Suprapubic skin (tissue), 3 donors: ENCODE results near the gene FRAT2.

Source experiments
- POLR2AphosphoS5 ChIP-seq, 3 donors: sonication (generic); formaldehyde crosslinking; IDR thresholded peaks; one replicate each; pipeline ENCODE4 v1.6.1; 2017; ENCODE audit warnings: antibody characterized with exemption in 3 of 3
- TF ChIP-seq, protein P1 (sequence below), 2 donors: fragments of 200-600 bp in 1 of 2; fragments of 450-650 bp in 1 of 2; sonication (generic) in 1 of 2; IDR thresholded peaks; one replicate each; pipeline ENCODE4 v1.5.1; 2016 to 2019; ENCODE audit warnings: antibody characterized with exemption in 2 of 2, mild to moderate bottlenecking in 1 of 2, moderate library complexity in 1 of 2

DNA sequence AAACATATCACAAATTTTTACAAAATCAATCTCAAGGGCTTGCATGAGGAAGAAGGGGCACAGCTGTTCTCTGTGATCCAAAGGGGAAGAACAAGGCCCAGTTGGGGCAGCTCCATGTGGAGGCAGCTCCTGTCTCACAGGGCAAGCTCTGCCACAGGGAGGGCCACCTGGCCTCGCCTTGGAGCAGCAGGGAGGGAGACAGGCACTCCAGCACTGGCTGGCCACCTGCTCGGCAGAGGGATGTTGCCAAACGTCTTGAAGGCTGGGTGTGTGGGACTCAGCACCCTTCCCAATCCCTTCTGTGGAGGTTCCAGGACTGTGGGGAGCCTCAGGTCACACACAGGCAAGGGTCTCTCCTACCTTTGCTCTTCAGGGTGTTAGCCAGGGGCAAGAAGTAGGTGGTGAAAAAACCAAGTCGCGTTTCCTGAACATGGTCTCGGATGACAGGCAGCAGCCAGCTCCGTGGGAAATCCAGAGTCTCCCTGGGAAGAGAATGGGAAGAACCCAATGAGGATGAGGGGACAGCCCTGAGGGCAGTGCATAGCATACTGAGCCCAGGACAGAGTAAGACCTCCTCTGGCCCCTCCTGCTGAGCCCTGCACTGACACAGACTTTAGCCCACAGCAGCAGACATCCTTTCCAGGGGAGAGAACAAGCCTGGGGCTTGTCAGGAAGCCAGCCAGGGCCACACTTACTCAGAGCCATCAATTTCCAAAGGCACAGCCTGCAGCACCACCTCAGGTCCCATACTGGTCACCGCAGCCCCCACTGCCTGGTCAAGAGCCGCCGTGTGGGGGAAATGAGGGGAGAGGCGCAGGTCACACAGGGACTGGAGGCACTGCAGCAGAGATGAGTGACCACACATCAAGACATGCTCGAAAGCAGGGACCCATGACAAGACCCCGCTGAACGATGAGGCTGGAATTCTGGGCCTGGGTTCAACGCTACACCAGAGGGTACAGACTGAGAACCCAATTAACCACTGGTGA is 44.7 kb upstream of the FRAT2 start:
- TF ChIP-seq, protein P1, sequence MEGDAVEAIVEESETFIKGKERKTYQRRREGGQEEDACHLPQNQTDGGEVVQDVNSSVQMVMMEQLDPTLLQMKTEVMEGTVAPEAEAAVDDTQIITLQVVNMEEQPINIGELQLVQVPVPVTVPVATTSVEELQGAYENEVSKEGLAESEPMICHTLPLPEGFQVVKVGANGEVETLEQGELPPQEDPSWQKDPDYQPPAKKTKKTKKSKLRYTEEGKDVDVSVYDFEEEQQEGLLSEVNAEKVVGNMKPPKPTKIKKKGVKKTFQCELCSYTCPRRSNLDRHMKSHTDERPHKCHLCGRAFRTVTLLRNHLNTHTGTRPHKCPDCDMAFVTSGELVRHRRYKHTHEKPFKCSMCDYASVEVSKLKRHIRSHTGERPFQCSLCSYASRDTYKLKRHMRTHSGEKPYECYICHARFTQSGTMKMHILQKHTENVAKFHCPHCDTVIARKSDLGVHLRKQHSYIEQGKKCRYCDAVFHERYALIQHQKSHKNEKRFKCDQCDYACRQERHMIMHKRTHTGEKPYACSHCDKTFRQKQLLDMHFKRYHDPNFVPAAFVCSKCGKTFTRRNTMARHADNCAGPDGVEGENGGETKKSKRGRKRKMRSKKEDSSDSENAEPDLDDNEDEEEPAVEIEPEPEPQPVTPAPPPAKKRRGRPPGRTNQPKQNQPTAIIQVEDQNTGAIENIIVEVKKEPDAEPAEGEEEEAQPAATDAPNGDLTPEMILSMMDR (IDR thresholded peaks at IDR 0.05), result no peak
- TF ChIP-seq POLR2AphosphoS5 (IDR thresholded peaks at IDR 0.05), result no peak
